C4-2B (cell line): ENCODE results near the gene RBM15.

Experiments used
- CTCF ChIP-seq: fragments of 450-650 bp; conservative IDR thresholded peaks from 2 replicates; pipeline ENCODE4 v1.5.1; 2017; ENCODE audit warnings: mild to moderate bottlenecking
- ZFX ChIP-seq: fragments of 450-650 bp; IDR thresholded peaks from 2 replicates; pipeline ENCODE4 v1.6.1; 2017

- TF ChIP-seq CTCF (no peak), ZFX (no peak)
Measured at GRCh38 chr1:110293601-110294104, 45.5 kb upstream of the RBM15 start.
